Anterior cingulate cortex (tissue), 58 donors: ENCODE data around the gene ZNF821.
"Not testable (repeated sequence)": the region's sequence is repeated elsewhere in the genome, so short reads cannot be mapped to it uniquely, and the experiment has no call there.

Source experiments
- DNase-seq, 58 donors: peaks; one replicate each; lab custom pipeline; 2025; lab: John Stamatoyannopoulos, UW

Gene ZNF821

DNA sequence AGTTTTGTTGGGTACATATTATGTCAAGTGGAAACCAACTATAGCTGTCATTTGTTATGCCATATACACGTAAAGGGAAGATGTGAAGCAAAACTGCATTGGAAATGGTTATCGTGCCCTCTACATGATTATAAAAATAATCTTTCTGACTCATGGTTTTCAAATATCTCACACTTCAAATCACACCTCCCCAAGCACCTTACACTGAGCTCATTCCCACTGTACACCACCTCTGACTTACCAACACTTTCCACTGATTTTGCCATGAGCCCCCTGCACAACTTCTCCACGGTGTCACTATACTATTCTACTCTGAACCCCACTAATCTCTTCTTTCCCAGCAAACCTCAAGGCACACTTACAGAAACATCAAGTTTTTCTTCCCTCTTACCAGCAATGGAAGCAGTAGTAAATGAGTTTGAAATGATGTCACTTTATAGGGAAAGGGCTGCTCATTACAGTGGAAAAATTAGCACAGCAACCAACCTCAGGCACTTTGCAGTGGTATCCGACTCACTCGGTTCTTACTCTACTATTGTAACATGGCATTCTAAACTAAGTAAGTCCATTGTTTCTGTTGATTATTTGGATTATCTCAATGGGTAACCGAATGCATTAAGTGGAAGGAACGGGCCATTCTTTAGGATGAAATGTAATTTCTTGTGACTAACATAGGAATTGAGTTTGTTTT is 18.7 kb downstream of the ZNF821 start:
- DNase-seq: no peak

GRCh38 chr16:71863995-71864394 is 20.0 kb downstream of the ZNF821 start:
- DNase-seq: no peak

DNA sequence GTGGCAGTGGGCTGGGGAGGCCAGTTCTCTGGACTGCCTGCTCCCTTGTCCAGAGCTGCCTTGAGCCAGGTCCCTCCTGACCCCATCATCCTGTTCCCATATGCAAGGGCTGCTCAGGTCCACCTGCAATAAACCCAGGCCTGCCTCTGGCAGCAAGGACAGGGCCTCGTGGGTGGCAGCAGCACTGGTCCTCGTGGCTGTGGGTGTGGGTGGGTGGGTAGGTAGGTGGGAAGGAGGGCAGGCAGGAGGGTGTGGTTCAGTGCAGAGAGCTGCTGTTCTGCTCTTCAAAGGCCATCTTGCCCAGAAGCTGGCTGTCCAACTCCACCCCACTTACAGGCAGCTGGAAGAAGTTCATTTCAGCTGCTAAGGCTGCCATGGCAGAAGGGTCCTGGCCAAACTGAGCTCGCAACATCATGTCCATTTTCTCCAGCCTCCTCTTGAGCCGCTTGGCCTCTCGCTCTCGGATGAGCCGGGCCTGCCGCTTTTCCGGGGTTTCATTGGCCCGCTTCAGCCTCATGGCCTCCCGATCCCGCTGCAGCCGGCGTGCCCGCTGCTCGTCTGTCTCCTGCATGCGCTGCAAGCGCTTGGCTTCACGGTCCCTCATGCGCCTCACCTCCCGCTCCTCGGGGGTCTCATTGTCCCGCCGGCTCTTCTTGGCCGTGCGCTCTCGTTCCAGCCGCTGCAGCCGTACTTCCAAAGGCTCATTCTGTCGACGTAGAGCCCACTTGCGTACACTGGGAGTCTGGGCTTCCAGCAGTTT is 24.0 kb downstream of the ZNF821 start:
- DNase-seq: no peak

GRCh38 chr16:71855937-71856662 is 27.9 kb downstream of the ZNF821 start:
- no peak for DNase-seq

GRCh38 chr16:71854369-71854948 is 29.5 kb downstream of the ZNF821 start:
- DNase-seq: no peak

- DNase-seq: no peak
Measured at GRCh38 chr16:71853413-71853812, 30.6 kb downstream of the ZNF821 start.

GRCh38 chr16:71852561-71852960 is 31.4 kb downstream of the ZNF821 start:
- no peak for DNase-seq

DNA sequence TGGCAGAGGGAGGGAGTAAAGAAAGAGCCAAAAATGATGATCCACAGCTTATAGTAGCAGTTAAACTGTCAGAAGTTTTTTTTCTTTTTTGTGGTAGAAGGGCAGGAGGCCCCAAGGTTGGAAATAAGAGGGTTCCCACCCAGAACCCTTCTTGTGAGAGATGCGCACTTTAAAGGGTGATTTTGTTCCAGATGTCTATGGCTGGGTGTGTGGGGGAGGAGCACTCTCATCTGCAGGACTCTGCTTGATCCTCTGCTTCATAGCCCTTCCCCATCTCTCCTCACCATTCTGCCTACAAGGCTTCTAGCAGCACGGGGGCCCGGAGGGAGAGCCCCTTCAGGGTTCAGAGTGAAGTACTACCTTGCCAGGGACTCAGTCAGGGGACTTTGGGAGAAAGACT is 31.8 kb downstream of the ZNF821 start:
- DNase-seq: peak in 1 of 58 donors; percentile 29

DNA sequence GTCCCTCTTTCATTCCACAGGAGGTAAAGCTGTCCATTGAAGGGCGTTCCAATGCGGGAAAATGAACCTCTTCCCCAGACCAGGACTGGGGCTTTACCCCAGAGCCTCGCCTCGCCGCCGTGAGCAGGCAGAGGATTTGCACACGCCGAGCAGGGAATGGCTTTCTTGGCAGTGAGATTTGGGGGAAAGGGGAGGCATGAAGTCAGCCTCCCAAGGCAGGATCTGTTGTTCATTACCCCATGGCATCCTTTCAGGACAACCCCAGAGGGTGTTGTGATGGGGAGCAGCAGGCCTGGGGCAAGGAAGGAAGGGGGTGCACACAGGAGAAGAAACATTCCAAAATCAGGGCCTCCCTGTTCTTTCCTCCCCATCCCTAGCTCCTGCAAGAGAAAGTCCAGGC is 32.2 kb downstream of the ZNF821 start:
- DNase-seq: peak in 3 of 58 donors; percentile 4 to 12 (median 5)

DNA sequence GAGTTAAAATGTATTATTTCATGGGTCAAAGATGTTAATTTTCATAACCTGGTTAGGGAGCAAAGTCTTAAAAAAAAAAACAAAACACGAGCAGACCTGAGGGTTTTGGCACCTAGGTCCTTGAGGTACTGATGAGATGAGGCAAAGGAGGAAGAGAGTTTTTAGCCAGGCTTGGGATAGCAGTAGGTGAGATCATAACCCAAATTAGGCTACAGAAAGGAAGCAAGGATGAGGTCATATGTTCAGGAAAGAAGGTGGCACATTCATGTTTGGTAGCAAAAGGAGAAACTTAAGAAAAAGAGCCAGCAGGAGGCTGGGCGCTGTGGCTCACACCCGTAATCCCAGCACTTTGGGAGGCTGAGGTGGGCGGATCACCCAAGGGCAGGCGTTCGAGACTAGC is 35.4 kb downstream of the ZNF821 start:
- DNase-seq: no peak

- DNase-seq: no peak
Measured at GRCh38 chr16:71847096-71847495, 36.9 kb downstream of the ZNF821 start.

- peak in 4 of 58 donors; percentile 11 to 33 (median 24) for DNase-seq
Measured at GRCh38 chr16:71846431-71846830, 37.6 kb downstream of the ZNF821 start.

DNA sequence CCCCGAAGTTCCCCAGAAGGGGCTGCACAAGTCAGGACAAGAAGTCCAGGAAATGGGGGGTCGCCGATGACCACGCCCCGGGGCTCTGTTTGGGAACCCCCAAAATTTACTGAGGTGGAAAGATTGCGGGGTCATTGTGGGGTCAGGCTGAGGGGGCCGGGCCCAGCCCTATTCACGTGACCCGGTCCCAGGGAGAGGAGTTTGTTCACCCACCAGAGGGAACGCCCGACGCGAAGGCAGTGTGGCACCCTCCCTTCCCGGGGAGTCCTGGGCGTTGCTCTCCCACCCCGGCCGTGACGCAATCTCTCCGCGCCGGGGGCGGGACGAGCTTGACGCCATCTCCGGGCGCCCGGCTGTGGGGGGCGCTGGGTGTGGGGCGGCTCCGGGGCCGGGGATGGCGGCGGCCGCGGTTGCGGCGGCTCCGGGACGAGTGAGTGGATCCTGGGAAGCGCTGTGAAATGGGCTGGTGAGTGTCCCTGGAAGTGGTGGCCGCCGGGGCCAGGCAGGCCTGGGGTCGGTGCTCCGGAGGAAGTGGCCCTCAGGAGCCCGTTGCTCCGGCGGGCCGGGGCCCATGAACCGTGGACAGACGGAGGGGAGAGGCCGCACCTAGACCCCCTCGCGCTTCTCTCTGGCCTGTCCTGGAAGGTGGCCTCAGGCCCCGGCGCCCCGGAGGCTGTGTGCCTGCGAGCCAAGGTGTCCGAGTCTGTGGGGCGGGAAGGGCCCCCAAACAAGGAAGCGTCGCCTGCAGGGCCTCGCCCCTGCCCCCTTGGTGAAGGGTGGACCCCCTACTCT is 38.1 kb downstream of the ZNF821 start, which contains the start of gene ATXN1L:
Gene ATXN1L, plus strand, starts transcription at position 338 of the 792 bp plus-strand sequence. CDS start 3,765 bp downstream, outside the sequence.
- peak; percentile 22 to 91 (median 80) for DNase-seq

DNA sequence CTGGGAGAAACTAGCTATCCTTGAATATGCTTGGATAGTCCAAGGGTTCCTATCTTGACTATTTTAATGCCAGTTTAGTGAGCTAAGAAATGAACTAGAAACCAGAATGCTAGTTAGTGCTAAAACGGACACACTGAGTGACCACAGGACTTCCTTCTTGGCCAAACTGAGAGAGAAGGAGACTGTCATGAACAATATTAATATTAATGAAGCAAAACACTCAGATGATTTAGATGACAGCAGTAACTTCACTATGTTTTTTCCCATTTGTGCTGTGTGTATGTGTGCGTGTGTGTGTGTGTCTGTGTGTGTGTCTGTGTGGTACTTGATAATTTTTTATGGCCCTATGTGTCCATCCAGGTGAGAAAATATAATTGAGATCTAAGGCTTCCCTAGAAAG is 40.4 kb downstream of the ZNF821 start:
- DNase-seq: no peak

DNA sequence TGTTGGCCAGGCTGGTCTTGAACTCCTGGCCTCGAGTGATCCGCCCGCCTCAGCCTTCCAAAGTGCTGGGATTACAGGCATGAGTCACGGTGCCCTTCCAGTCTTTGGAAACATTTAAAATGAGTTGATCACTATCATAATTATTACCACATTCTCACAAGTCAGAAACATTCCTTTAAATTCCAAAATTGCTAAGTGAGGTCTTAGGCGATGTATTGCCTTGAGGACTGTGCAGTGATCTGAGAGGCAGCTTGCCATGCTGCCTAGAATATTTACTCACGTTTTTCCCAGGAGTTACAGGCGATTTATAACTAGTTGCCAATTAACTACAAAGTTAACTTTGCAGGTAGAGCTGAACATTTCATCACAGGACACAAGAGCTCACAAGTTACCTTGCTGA is 43.9 kb downstream of the ZNF821 start:
- DNase-seq: no peak

DNA sequence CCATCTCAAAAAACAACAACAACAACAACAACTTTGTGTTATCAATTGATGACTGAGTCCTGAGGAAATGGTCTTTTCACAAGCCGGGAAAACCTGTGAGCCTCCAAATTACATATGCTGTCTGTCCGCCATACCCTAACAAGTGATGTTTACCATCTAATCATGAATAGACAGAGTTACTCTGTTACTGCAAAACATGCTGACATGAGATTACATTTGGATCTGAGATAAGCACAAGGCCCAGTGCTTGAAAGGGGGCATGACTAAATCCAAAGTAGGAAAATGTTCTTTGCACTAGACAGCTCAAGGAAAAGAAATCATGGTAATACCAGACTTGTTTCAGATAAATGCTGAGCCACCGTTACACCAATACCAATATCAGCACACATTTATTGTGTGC is 46.8 kb downstream of the ZNF821 start:
- no peak for DNase-seq

DNA sequence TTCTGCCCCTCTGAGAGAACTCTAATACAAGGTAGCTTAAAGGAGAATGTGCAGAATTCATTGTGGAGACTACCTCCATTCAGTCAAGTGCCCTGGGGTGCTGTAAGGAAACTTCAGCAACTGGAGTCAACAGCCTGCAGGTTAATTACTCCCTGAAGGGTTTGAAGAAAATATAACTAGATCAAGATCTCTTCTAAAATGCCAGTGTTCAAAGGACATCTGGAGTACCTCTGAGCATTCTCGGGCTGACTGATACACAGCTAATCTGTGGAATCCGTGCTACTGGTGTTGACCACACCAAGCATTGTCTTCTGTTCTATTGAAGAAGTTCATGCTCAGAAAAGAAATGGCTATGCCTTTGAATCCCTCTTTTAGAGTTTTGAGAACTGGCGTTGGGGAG is 49.7 kb downstream of the ZNF821 start:
- no peak for DNase-seq

DNA sequence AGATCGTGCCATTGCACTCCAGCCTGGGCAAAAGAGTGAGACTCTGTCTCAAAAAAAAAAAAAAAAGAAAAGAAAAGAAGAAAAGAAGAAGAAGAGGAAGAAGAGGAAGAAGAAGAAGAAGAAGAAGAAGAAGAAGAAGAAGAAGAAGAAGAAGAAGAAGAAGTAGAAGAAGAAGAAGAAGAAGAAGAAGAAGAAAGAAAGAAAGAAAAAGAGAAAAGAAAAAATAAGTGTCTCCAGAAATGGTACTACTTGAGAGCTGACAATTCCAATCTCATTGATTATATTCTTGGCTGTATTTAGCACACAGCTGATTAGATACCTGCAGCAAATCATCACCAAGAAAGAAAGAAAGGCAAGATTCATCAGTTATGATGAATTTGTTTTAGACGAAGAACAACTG is 51.9 kb downstream of the ZNF821 start:
- DNase-seq: not testable (repeated sequence)

DNA sequence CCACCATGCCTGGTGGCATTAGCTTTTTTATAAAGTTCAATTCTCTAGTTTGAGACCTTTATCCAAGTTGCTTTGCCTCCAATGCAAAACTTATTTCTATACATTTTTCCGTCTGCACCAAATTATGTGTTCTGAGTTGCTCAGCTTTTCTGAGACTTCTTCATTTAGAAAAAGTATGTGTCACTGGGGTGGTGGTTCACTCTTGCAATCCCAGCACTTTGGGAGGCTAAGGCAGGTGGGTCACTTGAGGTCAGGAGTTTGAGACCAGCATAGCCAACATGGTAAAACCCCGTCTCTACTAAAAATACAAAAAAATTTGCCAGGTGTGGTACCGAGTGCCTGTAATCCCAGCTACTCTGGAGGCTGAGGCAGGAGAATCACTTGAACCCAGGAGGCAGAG is 52.3 kb downstream of the ZNF821 start:
- not testable (repeated sequence) for DNase-seq

DNA sequence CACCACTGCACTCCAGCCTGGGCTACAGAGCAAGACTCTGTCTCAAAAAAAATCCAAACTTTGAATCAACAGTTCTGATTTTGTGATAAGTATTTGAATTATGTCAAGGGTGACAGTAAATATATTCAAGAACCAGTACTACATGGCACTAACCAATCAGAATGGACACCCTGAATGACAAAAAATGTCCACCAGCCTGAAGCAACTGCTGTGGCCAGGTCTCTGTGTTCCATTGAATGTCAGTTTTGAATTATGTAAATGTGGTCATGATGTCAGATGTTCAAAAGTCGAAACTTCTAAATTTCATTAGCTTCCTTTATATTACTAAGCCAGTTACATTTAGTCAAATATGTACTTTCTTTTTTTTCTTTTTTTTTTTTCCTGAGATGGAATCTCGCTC is 53.6 kb downstream of the ZNF821 start:
- no peak for DNase-seq
